HG03571 (cell line): ENCODE measurements around the gene FES.
"Not testable (repeated sequence)": the region's sequence is repeated elsewhere in the genome, so short reads cannot be mapped to it uniquely, and the experiment has no call there.

ENCODE experiments used
- ATAC-seq: cut with Tn5 transposase; IDR thresholded peaks from one replicate; pipeline ENCODE4 v1.9.1; 2021; ENCODE audit not compliant: unreplicated experiment

The FES gene

GRCh38 chr15:90883976-90884718 is at the start of gene FES:
FES (plus strand) TSS chr15:90884504; CDS start chr15:90885046, 542 bp downstream.
- ATAC-seq = no peak

GRCh38 chr15:90834626-90835025 is 49.7 kb upstream of the FES start:
- no peak for ATAC-seq

- no peak for ATAC-seq
Measured at GRCh38 chr15:90836296-90836871, 47.9 kb upstream of the FES start.

- no peak for ATAC-seq
Measured at GRCh38 chr15:90837094-90837493, 47.2 kb upstream of the FES start.

- ATAC-seq = no peak
Measured at GRCh38 chr15:90838139-90838538, 46.2 kb upstream of the FES start.

GRCh38 chr15:90838544-90838943 is 45.8 kb upstream of the FES start:
- no peak for ATAC-seq

GRCh38 chr15:90839187-90840071 is 44.9 kb upstream of the FES start:
- peak; percentile 82 for ATAC-seq

GRCh38 chr15:90840157-90840855 is 44.0 kb upstream of the FES start:
- ATAC-seq = no peak

- ATAC-seq = no peak
Measured at GRCh38 chr15:90840954-90841353, 43.4 kb upstream of the FES start.

- no peak for ATAC-seq
Measured at GRCh38 chr15:90844696-90845095, 39.6 kb upstream of the FES start.

GRCh38 chr15:90845201-90845949 is 38.9 kb upstream of the FES start:
- ATAC-seq = peak; percentile 89

GRCh38 chr15:90849424-90849823 is 34.9 kb upstream of the FES start:
- not testable (repeated sequence) for ATAC-seq

GRCh38 chr15:90851114-90851513 is 33.2 kb upstream of the FES start:
- no peak for ATAC-seq

- ATAC-seq = no peak
Measured at GRCh38 chr15:90851940-90852339, 32.4 kb upstream of the FES start.

GRCh38 chr15:90855139-90855538 is 29.2 kb upstream of the FES start:
- no peak for ATAC-seq

GRCh38 chr15:90857337-90857736 is 27.0 kb upstream of the FES start:
- no peak for ATAC-seq

- ATAC-seq = no peak
Measured at GRCh38 chr15:90857883-90858443, 26.3 kb upstream of the FES start.

- no peak for ATAC-seq
Measured at GRCh38 chr15:90859234-90860131, 24.8 kb upstream of the FES start.

GRCh38 chr15:90860450-90860849 is 23.9 kb upstream of the FES start:
- ATAC-seq = no peak
